ENCODE data around the gene DIP2C. TPM values are rescaled to one million over a fixed set of nuclear protein-coding genes. Genes with fewer than 3 reads are reported as not detected.

The DIP2C gene
- total and polyA plus RNA-seq, 2 experiments from 2014 or later = 9.1 to 15.8 TPM

- H3K9me3 ChIP-seq (ENCODE audit: low read depth) = no peaks in the 10 kb centered on the region
- DNase-seq (ENCODE audit: low read depth in 1 of 2, low spot score in 1 of 2) = no peak
- H3K4me1 ChIP-seq (ENCODE audit: low read depth) = no peaks in the 10 kb centered on the region
- no peak overlapping the region for H3K27ac ChIP-seq
- H3K27me3 ChIP-seq = no peaks in the 10 kb centered on the region
- no peak overlapping the region for H3K4me3 ChIP-seq
- H3K36me3 ChIP-seq = no peaks in the 10 kb centered on the region
- no peak for TF ChIP-seq CTCF (IDR thresholded peaks at IDR 0.05; ENCODE audit: low read depth, low read length)
Measured at GRCh38 chr10:672992-673391, 16.5 kb downstream of the DIP2C start.

- Histone ChIP-seq H3K36me3 (no peaks in the 10 kb centered on the region), H3K9me3 (ENCODE audit: low read depth) (no peaks in the 10 kb centered on the region), H3K27me3 (no peaks in the 10 kb centered on the region), H3K4me1 (ENCODE audit: low read depth) (no peaks in the 10 kb centered on the region), H3K4me3 (no peak overlapping the region), H3K27ac (no peak overlapping the region)
- DNase-seq (ENCODE audit: low read depth in 1 of 2, low spot score in 1 of 2) = no peak
- TF ChIP-seq CTCF (IDR thresholded peaks at IDR 0.05; ENCODE audit: low read depth, low read length) = no peak
Measured at GRCh38 chr10:672203-672602, 17.3 kb downstream of the DIP2C start.

- no peak overlapping the region for H3K4me3 ChIP-seq
- H3K4me1 ChIP-seq (ENCODE audit: low read depth) = no peaks in the 10 kb centered on the region
- no peak for TF ChIP-seq CTCF (IDR thresholded peaks at IDR 0.05; ENCODE audit: low read depth, low read length)
- H3K27ac ChIP-seq = no peak overlapping the region
- DNase-seq (ENCODE audit: low read depth in 1 of 2, low spot score in 1 of 2) = no peak
- no peaks in the 10 kb centered on the region for H3K36me3 ChIP-seq
- no peaks in the 10 kb centered on the region for H3K27me3 ChIP-seq
- no peaks in the 10 kb centered on the region for H3K9me3 ChIP-seq (ENCODE audit: low read depth)
Measured at GRCh38 chr10:670990-671389, 18.5 kb downstream of the DIP2C start.

GRCh38 chr10:670038-670437 is 19.4 kb downstream of the DIP2C start:
- no peak for TF ChIP-seq CTCF (IDR thresholded peaks at IDR 0.05; ENCODE audit: low read depth, low read length)
- no peaks in the 10 kb centered on the region for H3K27me3 ChIP-seq
- no peak for DNase-seq (ENCODE audit: low read depth in 1 of 2, low spot score in 1 of 2)
- no peaks in the 10 kb centered on the region for H3K9me3 ChIP-seq (ENCODE audit: low read depth)
- H3K36me3 ChIP-seq = no peaks in the 10 kb centered on the region
- H3K4me1 ChIP-seq (ENCODE audit: low read depth) = no peaks in the 10 kb centered on the region
- no peak overlapping the region for H3K27ac ChIP-seq
- H3K4me3 ChIP-seq = no peak overlapping the region

GRCh38 chr10:668786-669485 is 20.5 kb downstream of the DIP2C start:
- H3K4me1 ChIP-seq (ENCODE audit: low read depth) = no peaks in the 10 kb centered on the region
- no peaks in the 10 kb centered on the region for H3K9me3 ChIP-seq (ENCODE audit: low read depth)
- no peaks in the 10 kb centered on the region for H3K36me3 ChIP-seq
- no peak overlapping the region for H3K27ac ChIP-seq
- no peaks in the 10 kb centered on the region for H3K27me3 ChIP-seq
- no peak for TF ChIP-seq CTCF (IDR thresholded peaks at IDR 0.05; ENCODE audit: low read depth, low read length)
- DNase-seq (ENCODE audit: low read depth in 1 of 2, low spot score in 1 of 2) = no peak
- no peak overlapping the region for H3K4me3 ChIP-seq
